Measurements from ENCODE around the gene CARMIL3.
"Not testable (repeated sequence)": the region's sequence is repeated elsewhere in the genome, so short reads cannot be mapped to it uniquely, and the experiment has no call there.

- not testable (repeated sequence) for TF ChIP-seq CTCF (conservative IDR thresholded peaks at IDR 0.05); ZFX (IDR thresholded peaks at IDR 0.05)
Measured at GRCh38 chr14:24029687-24030086, 22.1 kb upstream of the CARMIL3 start.

All from C4-2B (cell line).